Measurements from ENCODE around the gene MPV17.

MPV17 gene

GRCh38 chr2:27264253-27264752, 58.6 kb downstream of the MPV17 start:
- no peak for DNase-seq (ENCODE audit: low spot score)

- peak; percentile 49 for DNase-seq (ENCODE audit: low spot score)
Measured at GRCh38 chr2:27263287-27264252, 59.3 kb downstream of the MPV17 start.

- DNase-seq (ENCODE audit: low spot score): peak; percentile 90
Measured at GRCh38 chr2:27262379-27263286, 60.3 kb downstream of the MPV17 start, which contains the start of gene SLC30A3. TSS of gene SLC30A3 (minus strand) at chr2:27263047. CDS start at chr2:27262906, 141 bp downstream.

- DNase-seq (ENCODE audit: low spot score): no peak
Measured at GRCh38 chr2:27261926-27262298, 61.0 kb downstream of the MPV17 start.

- no peak for DNase-seq (ENCODE audit: low spot score)
Measured at GRCh38 chr2:27261241-27261925, 61.5 kb downstream of the MPV17 start.

All from HuH-7.5 (cell line).